Measurements from ENCODE around the gene LKAAEAR1. TPM values are rescaled to one million over a fixed set of nuclear protein-coding genes. Genes with fewer than 3 reads are reported as not detected.

The LKAAEAR1 gene
- total and polyA plus RNA-seq, 2 of the 13 experiments (the other 11 are each of a cell fraction or from before 2014, with no cell fraction given), result not detected

GRCh38 chr20:64041040-64041780, 43.0 kb downstream of the LKAAEAR1 start (continued):
- TF ChIP-seq FOXO1 (CRISPR knock-in tag; IDR thresholded peaks at IDR 0.05), result peak; percentile 26; the same call in 1 of the 2 replicates
- no peak for TF ChIP-seq ZNF468 (CRISPR knock-in tag; IDR thresholded peaks at IDR 0.05)
- TF ChIP-seq MED1 (CRISPR knock-in tag; IDR thresholded peaks at IDR 0.05), result no peak
- no peak; the same call in 1 of the 2 replicates for TF ChIP-seq ZNF547 (CRISPR knock-in tag; IDR thresholded peaks at IDR 0.05)
- TF ChIP-seq GFI1 (CRISPR knock-in tag; IDR thresholded peaks at IDR 0.05; ENCODE audit: borderline replicate concordance), result 0 out of 2 replicates have a peak, but pooled peaks have one; percentile 43
- peak; percentile 39 for TF ChIP-seq ZNF788 (CRISPR knock-in tag; IDR thresholded peaks at IDR 0.05; ENCODE audit: borderline replicate concordance)
- no peak for TF ChIP-seq THYN1 (CRISPR knock-in tag; IDR thresholded peaks at IDR 0.05; ENCODE audit: borderline replicate concordance, low read depth)
- TF ChIP-seq ZNF710 (CRISPR knock-in tag; IDR thresholded peaks at IDR 0.05; ENCODE audit: borderline replicate concordance), result peak; percentile 11; the same call in 1 of the 2 replicates
- no peak for TF ChIP-seq ZSCAN31 (CRISPR knock-in tag; IDR thresholded peaks at IDR 0.05; ENCODE audit: low read depth)
- no peak for TF ChIP-seq REXO4 (CRISPR knock-in tag; IDR thresholded peaks at IDR 0.05; ENCODE audit: borderline replicate concordance)
- TF ChIP-seq EP300 (IDR thresholded peaks at IDR 0.05; ENCODE audit: low read depth in 2 of 2, low read length in 2 of 2), result no peak; a peak in 1 of 4 replicates
- peak; percentile 68 for TF ChIP-seq EP300 (CRISPR knock-in tag; IDR thresholded peaks at IDR 0.05; ENCODE audit: borderline replicate concordance)
- TF ChIP-seq ZNF121 (CRISPR knock-in tag; IDR thresholded peaks at IDR 0.05), result peak; percentile 98
- TF ChIP-seq ARHGAP35 (CRISPR knock-in tag; IDR thresholded peaks at IDR 0.05; ENCODE audit: borderline replicate concordance), result 0 out of 2 replicates have a peak, but pooled peaks have one; percentile 52
- TF ChIP-seq SNRNP70 (IDR thresholded peaks at IDR 0.05; ENCODE audit: low read depth, low read length), result no peak
- no peak; a peak in 3 of 4 replicates for TF ChIP-seq HMGXB4 (CRISPR knock-in tag; IDR thresholded peaks at IDR 0.05; ENCODE audit: borderline replicate concordance in 1 of 2, low read depth in 1 of 2)
- TF ChIP-seq ZNF703 (CRISPR knock-in tag; IDR thresholded peaks at IDR 0.05; ENCODE audit: borderline replicate concordance), result no peak
- TF ChIP-seq U2AF2 (IDR thresholded peaks at IDR 0.05; ENCODE audit: low read depth, low read length), result peak; percentile 55; the same call in 1 of the 2 replicates
- TF ChIP-seq ZNF766 (CRISPR knock-in tag; IDR thresholded peaks at IDR 0.05; ENCODE audit: borderline replicate concordance), result 0 out of 2 replicates have a peak, but pooled peaks have one; percentile 42
- TF ChIP-seq IKZF4 (CRISPR knock-in tag; IDR thresholded peaks at IDR 0.05; ENCODE audit: borderline replicate concordance, low read depth, not compliant biosample characterization), result peak; percentile 24
- TF ChIP-seq SRY (CRISPR knock-in tag; IDR thresholded peaks at IDR 0.05), result no peak
- peak; percentile 90; the same call in 1 of the 2 replicates for TF ChIP-seq ZNF772 (CRISPR knock-in tag; IDR thresholded peaks at IDR 0.05)
- TF ChIP-seq HOXD1 (CRISPR knock-in tag; IDR thresholded peaks at IDR 0.05), result peak; percentile 65
- no peak for TF ChIP-seq ZNF652 (CRISPR knock-in tag; IDR thresholded peaks at IDR 0.05; ENCODE audit: borderline replicate concordance, low read depth)
- TF ChIP-seq MAF1 (CRISPR knock-in tag; IDR thresholded peaks at IDR 0.05; ENCODE audit: borderline replicate concordance), result peak; percentile 15; the same call in 1 of the 2 replicates
- TF ChIP-seq ZNF557 (CRISPR knock-in tag; IDR thresholded peaks at IDR 0.05), result 0 out of 2 replicates have a peak, but pooled peaks have one; percentile 76

Measured in HepG2 (cell line).